DND-41 (cell line): ENCODE results near the gene SLX4IP.

Experiments
- ATAC-seq: fragments of 200-7000 bp; cut with Tn5 transposase; 3 replicates; pipeline ENCODE4 v1.9.1; 2021; ENCODE audit warnings: low read depth; ENCODE audit not compliant: insufficient read depth
- DNase-seq: peaks from one replicate; pipeline ENCODE4 v3.0.0-alpha.2; 2020
- H2AFZ ChIP-seq: 2 replicates; pipeline ENCODE4 v1.6.0; 2012; ENCODE audit warnings: low read depth, low read length
- H3K27ac ChIP-seq: 2 replicates; pipeline ENCODE4 v1.5.1; 2012; ENCODE audit warnings: low read length, inconsistent platforms
- H3K27me3 ChIP-seq: fragments of 200-600 bp; sonication (generic); 2 replicates; pipeline ENCODE4 v1.6.0; 2012; ENCODE audit warnings: low read length, mild to moderate bottlenecking, inconsistent platforms; ENCODE audit not compliant: insufficient read depth, poor library complexity
- H3K36me3 ChIP-seq: 2 replicates; pipeline ENCODE4 v1.5.1; 2012; ENCODE audit warnings: low read length, inconsistent platforms; ENCODE audit not compliant: insufficient read depth
- H3K4me1 ChIP-seq: 2 replicates; pipeline ENCODE4 v1.5.1; 2012; ENCODE audit warnings: mild to moderate bottlenecking, low read length; ENCODE audit not compliant: insufficient read depth
- H3K4me2 ChIP-seq: 2 replicates; pipeline ENCODE4 v1.6.0; 2012; ENCODE audit warnings: mild to moderate bottlenecking, moderate library complexity, low read length, inconsistent platforms; ENCODE audit not compliant: insufficient read depth
- H3K4me3 ChIP-seq, 2 experiments: fragments of 200-600 bp in 1 of 2; shearing (Covaris generic) in 1 of 2; 2 replicates each; pipeline ENCODE4 v1.5.1; 2012 to 2016; ENCODE audit warnings: inconsistent platforms in 2 of 2, low read length in 2 of 2, mild to moderate bottlenecking in 2 of 2, low read depth in 1 of 2, moderate library complexity in 1 of 2
- H3K79me2 ChIP-seq: 2 replicates; pipeline ENCODE4 v1.6.0; 2012; ENCODE audit warnings: low read length, inconsistent platforms; ENCODE audit not compliant: insufficient read depth
- H3K9ac ChIP-seq: 2 replicates; pipeline ENCODE4 v1.6.0; 2012; ENCODE audit warnings: low read depth, mild to moderate bottlenecking, inconsistent platforms, low read length, moderate library complexity
- H3K9me3 ChIP-seq: 2 replicates; pipeline ENCODE4 v1.5.1; 2012; ENCODE audit warnings: low read length, moderate library complexity, mild to moderate bottlenecking, inconsistent platforms; ENCODE audit not compliant: insufficient read depth, severe bottlenecking
- H4K20me1 ChIP-seq: 2 replicates; pipeline ENCODE4 v1.6.0; 2012; ENCODE audit warnings: low read length; ENCODE audit not compliant: insufficient read depth
- CTCF ChIP-seq: IDR thresholded peaks from 2 replicates; pipeline ENCODE4 v1.5.1; 2012; ENCODE audit warnings: borderline replicate concordance, low read length, moderate library complexity, mild to moderate bottlenecking; ENCODE audit not compliant: poor library complexity, severe bottlenecking; ENCODE audit errors: extremely low read depth
- EZH2 ChIP-seq: IDR thresholded peaks from 3 replicates; pipeline ENCODE4 v1.6.1; 2012; ENCODE audit warnings: borderline replicate concordance, low read depth, mild to moderate bottlenecking, moderate library complexity, low read length, inconsistent platforms; ENCODE audit not compliant: severe bottlenecking

SLX4IP gene

GRCh38 chr20:10559266-10559665, 124.2 kb downstream of the SLX4IP start:
- TF ChIP-seq EZH2 (no peak), CTCF (no peak)
- ATAC-seq (no peak), DNase-seq (no peak)
- Histone ChIP-seq H3K4me2 (no peak overlapping the region), H2AFZ (no peak overlapping the region), H3K27me3 (no peaks in the 10 kb centered on the region), H4K20me1 (0 out of 2 replicates have a peak, but pooled peaks cover 6% of the 10 kb centered on the region), H3K4me1 (peaks cover 6% of the 10 kb centered on the region), H3K36me3 (peaks cover 20% of the 10 kb centered on the region), H3K9ac (no peak overlapping the region), H3K27ac (no peak overlapping the region), H3K79me2 (peaks cover 2% of the 10 kb centered on the region), H3K4me3 (no peak overlapping the region), H3K9me3 (no peaks in the 10 kb centered on the region)

DNA sequence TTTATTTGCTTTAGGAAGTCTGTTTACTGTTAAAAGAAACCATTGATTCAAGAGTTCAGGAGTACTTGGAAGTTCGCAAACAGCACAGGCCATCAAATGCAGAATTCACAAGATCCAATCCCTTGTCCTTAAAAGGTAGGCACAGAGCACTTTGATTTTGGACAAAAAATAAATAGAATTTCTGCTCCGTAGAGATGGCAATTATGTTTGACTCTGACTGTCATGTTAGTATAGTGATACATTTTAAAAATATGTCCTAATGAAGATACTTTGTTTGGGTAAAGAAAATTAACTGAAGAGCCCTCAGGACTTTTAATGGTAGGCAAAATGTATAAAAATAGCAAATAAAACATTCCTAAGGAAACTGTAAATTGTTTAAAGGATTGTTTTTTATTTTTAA, 125.6 kb downstream of the SLX4IP start:
- H2AFZ ChIP-seq: no peak overlapping the region
- ATAC-seq: no peak
- TF ChIP-seq CTCF (no peak), EZH2 (no peak)

GRCh38 chr20:10561302-10561701, 126.2 kb downstream of the SLX4IP start:
- H3K9ac ChIP-seq: no peak overlapping the region
- H3K36me3 ChIP-seq: peaks cover 28% of the 10 kb centered on the region
- no peak overlapping the region for H3K27ac ChIP-seq
- TF ChIP-seq EZH2 (no peak), CTCF (no peak)
- H3K4me3 ChIP-seq: no peak overlapping the region
- ATAC-seq (no peak), DNase-seq (no peak)
- peaks cover 7% of the 10 kb centered on the region for H3K4me1 ChIP-seq
- no peaks in the 10 kb centered on the region for H4K20me1 ChIP-seq
- H3K4me2 ChIP-seq: no peak overlapping the region
- H3K79me2 ChIP-seq: no peaks in the 10 kb centered on the region
- H3K9me3 ChIP-seq: no peaks in the 10 kb centered on the region
- H3K27me3 ChIP-seq: no peaks in the 10 kb centered on the region
- no peak overlapping the region for H2AFZ ChIP-seq

More for the DNA sequence above, 125.6 kb downstream of the SLX4IP start:
- Histone ChIP-seq H3K9ac (no peak overlapping the region), H3K4me3 (no peak overlapping the region), H3K4me2 (no peak overlapping the region), H3K4me1 (peaks cover 7% of the 10 kb centered on the region), H3K79me2 (no peaks in the 10 kb centered on the region), H3K36me3 (peaks cover 26% of the 10 kb centered on the region), H3K27me3 (no peaks in the 10 kb centered on the region), H4K20me1 (0 out of 2 replicates have a peak, but pooled peaks cover 3% of the 10 kb centered on the region), H3K27ac (no peak overlapping the region), H3K9me3 (no peaks in the 10 kb centered on the region)
- DNase-seq: no peak

DNA sequence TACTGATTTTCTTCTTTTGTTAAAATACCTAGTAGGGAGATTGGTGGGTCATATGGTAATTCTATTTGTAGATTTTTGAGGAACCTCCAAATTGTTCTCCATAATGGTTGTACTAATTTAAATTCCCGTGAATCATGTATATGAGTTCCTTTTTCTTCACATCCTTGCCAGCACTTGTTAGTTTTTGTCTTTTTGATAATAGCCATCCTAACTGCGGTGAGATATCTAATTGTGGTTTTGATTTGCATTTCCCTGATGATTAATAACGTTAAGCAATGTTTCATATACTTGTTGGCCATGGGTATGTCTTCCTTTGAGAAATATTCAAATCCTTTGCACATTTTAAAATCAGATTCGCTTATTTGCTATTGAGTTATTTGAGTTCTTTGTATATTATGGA, 127.8 kb downstream of the SLX4IP start:
- no peaks in the 10 kb centered on the region for H3K79me2 ChIP-seq
- H3K27me3 ChIP-seq: no peaks in the 10 kb centered on the region
- no peaks in the 10 kb centered on the region for H4K20me1 ChIP-seq
- H3K4me1 ChIP-seq: peaks cover 7% of the 10 kb centered on the region
- H3K9ac ChIP-seq: no peak overlapping the region
- H3K4me3 ChIP-seq: no peak overlapping the region
- H3K9me3 ChIP-seq: no peaks in the 10 kb centered on the region
- peaks cover 26% of the 10 kb centered on the region for H3K36me3 ChIP-seq
- H3K27ac ChIP-seq: no peak overlapping the region
- TF ChIP-seq CTCF (no peak), EZH2 (no peak)
- no peak for DNase-seq
- no peak overlapping the region for H3K4me2 ChIP-seq
- H2AFZ ChIP-seq: no peak overlapping the region
- ATAC-seq: no peak
